ENCODE measurements around the gene HOXC5.

HOXC5 gene

GRCh38 chr12:54045868-54046521, 13.1 kb downstream of the HOXC5 start:
- DNase-seq (ENCODE audit: low read depth, low spot score), result no peak

GRCh38 chr12:54046809-54047159, 13.9 kb downstream of the HOXC5 start:
- DNase-seq (ENCODE audit: low read depth, low spot score), result no peak

GRCh38 chr12:54047160-54047963, 14.5 kb downstream of the HOXC5 start:
- no peak for DNase-seq (ENCODE audit: low read depth, low spot score)

- DNase-seq (ENCODE audit: low read depth, low spot score), result no peak
These were observed 15.1 kb downstream of the HOXC5 start for GRCh38 chr12:54047964-54048303.

GRCh38 chr12:54048406-54049093, 15.7 kb downstream of the HOXC5 start:
- no peak for DNase-seq (ENCODE audit: low read depth, low spot score)

- no peak for DNase-seq (ENCODE audit: low read depth, low spot score)
These were observed 16.3 kb downstream of the HOXC5 start for GRCh38 chr12:54049108-54049507.

- no peak for DNase-seq (ENCODE audit: low read depth, low spot score)
These were observed 17.6 kb downstream of the HOXC5 start for GRCh38 chr12:54050482-54050810.

- DNase-seq (ENCODE audit: low read depth, low spot score), result no peak
These were observed 18.4 kb downstream of the HOXC5 start for GRCh38 chr12:54051026-54051842.

GRCh38 chr12:54051874-54052437, 19.1 kb downstream of the HOXC5 start:
- DNase-seq (ENCODE audit: low read depth, low spot score), result no peak

GRCh38 chr12:54052438-54053002, 19.7 kb downstream of the HOXC5 start:
- no peak for DNase-seq (ENCODE audit: low read depth, low spot score)

- DNase-seq (ENCODE audit: low read depth, low spot score), result no peak
These were observed 20.3 kb downstream of the HOXC5 start for GRCh38 chr12:54053003-54053750.

- no peak for DNase-seq (ENCODE audit: low read depth, low spot score)
These were observed 21.2 kb downstream of the HOXC5 start, which contains the start of gene HOXC4 for GRCh38 chr12:54053751-54054741. TSS of gene HOXC4 (plus strand) at chr12:54053835. CDS start at chr12:54053923, 88 bp downstream.

- no peak for DNase-seq (ENCODE audit: low read depth, low spot score)
These were observed 21.9 kb downstream of the HOXC5 start for GRCh38 chr12:54054742-54055194.

GRCh38 chr12:54055552-54055951, 22.7 kb downstream of the HOXC5 start:
- no peak for DNase-seq (ENCODE audit: low read depth, low spot score)

- no peak for DNase-seq (ENCODE audit: low read depth, low spot score)
These were observed 23.3 kb downstream of the HOXC5 start for GRCh38 chr12:54056110-54056509.

GRCh38 chr12:54058128-54058768, 25.4 kb downstream of the HOXC5 start:
- DNase-seq (ENCODE audit: low read depth, low spot score), result no peak

GRCh38 chr12:54059668-54060067, 26.8 kb downstream of the HOXC5 start:
- DNase-seq (ENCODE audit: low read depth, low spot score), result no peak

GRCh38 chr12:54060174-54060974, 27.5 kb downstream of the HOXC5 start:
- no peak for DNase-seq (ENCODE audit: low read depth, low spot score)

Measured in smooth muscle cell of the brain vasculature (primary cell).